OCI-LY1 (cell line): ENCODE results near the gene TMEM9.

Experiments used
- H2AFZ ChIP-seq: fragments of 200-600 bp; sonication (generic), shearing (Covaris generic); 2 replicates; pipeline ENCODE4 v1.6.0; 2014; ENCODE audit warnings: antibody characterized with exemption, mild to moderate bottlenecking, low read length
- H3F3A ChIP-seq: fragments of 200-600 bp; sonication (generic), shearing (Covaris generic); 2 replicates; pipeline ENCODE4 v1.6.0; 2014; ENCODE audit warnings: mild to moderate bottlenecking, antibody characterized with exemption, low read length, moderate library complexity; ENCODE audit not compliant: insufficient read depth
- H3K27ac ChIP-seq: fragments of 200-600 bp; sonication (generic); 2 replicates; pipeline ENCODE4 v1.5.1; 2014; ENCODE audit warnings: low read length, mixed run types, mild to moderate bottlenecking, low read depth; ENCODE audit not compliant: poor library complexity, severe bottlenecking
- H3K27me3 ChIP-seq: fragments of 200-600 bp; sonication (generic); 2 replicates; pipeline ENCODE4 v1.6.0; 2014; ENCODE audit warnings: antibody characterized with exemption, mild to moderate bottlenecking, low read length, moderate library complexity; ENCODE audit not compliant: insufficient read depth
- H3K36me3 ChIP-seq: fragments of 200-600 bp; sonication (generic); 2 replicates; pipeline ENCODE4 v1.6.1; 2014; ENCODE audit warnings: mild to moderate bottlenecking, antibody characterized with exemption, low read length, moderate library complexity, mixed read lengths; ENCODE audit not compliant: insufficient read depth
- H3K4me1 ChIP-seq: fragments of 200-600 bp; sonication (generic); 2 replicates; pipeline ENCODE4 v1.5.1; 2014; ENCODE audit warnings: mild to moderate bottlenecking, low read length, moderate library complexity; ENCODE audit not compliant: insufficient read depth, severe bottlenecking
- H3K4me2 ChIP-seq: fragments of 200-600 bp; sonication (generic), shearing (Covaris generic); 2 replicates; pipeline ENCODE4 v1.6.1; 2014; ENCODE audit warnings: low read length
- H3K4me3 ChIP-seq: fragments of 200-600 bp; sonication (generic); 2 replicates; pipeline ENCODE4 v1.5.1; 2014; ENCODE audit warnings: low read length, low read depth, mild to moderate bottlenecking, mixed read lengths; ENCODE audit not compliant: poor library complexity, severe bottlenecking
- H3K79me2 ChIP-seq: fragments of 200-600 bp; shearing (Covaris generic); 2 replicates; pipeline ENCODE4 v1.6.1; 2016; ENCODE audit warnings: mixed run types, low read length, mixed read lengths; ENCODE audit not compliant: insufficient read depth
- H3K9ac ChIP-seq: fragments of 200-600 bp; sonication (generic), shearing (Covaris generic); 2 replicates; pipeline ENCODE4 v1.6.1; 2014; ENCODE audit warnings: mild to moderate bottlenecking, low read length, mixed read lengths
- H3K9me2 ChIP-seq: fragments of 200-600 bp; sonication (generic), shearing (Covaris generic); 2 replicates; pipeline ENCODE4 v1.6.1; 2014; ENCODE audit warnings: low read depth, mild to moderate bottlenecking, low read length, mixed read lengths
- H3K9me3 ChIP-seq: fragments of 200-600 bp; shearing (Covaris generic); 2 replicates; pipeline ENCODE4 v1.6.1; 2014; ENCODE audit warnings: low read length, mixed read lengths
- H4K20me1 ChIP-seq: fragments of 200-600 bp; sonication (generic), shearing (Covaris generic); 2 replicates; pipeline ENCODE4 v1.6.0; 2016; ENCODE audit warnings: mild to moderate bottlenecking, low read length; ENCODE audit not compliant: insufficient read depth
- CTCF ChIP-seq: fragments of 200-600 bp; sonication (generic), shearing (Covaris generic); IDR thresholded peaks from 2 replicates; pipeline ENCODE4 v1.5.1; 2017; ENCODE audit warnings: mild to moderate bottlenecking, antibody characterized with exemption, low read length, moderate library complexity, mixed read lengths
- EZH2 ChIP-seq: fragments of 200-600 bp; sonication (generic), shearing (Covaris generic); IDR thresholded peaks from 2 replicates; pipeline ENCODE4 v1.8.0; 2017; ENCODE audit warnings: borderline replicate concordance, mixed run types, mild to moderate bottlenecking, antibody characterized with exemption, low read length, moderate library complexity, mixed read lengths

The TMEM9 gene

GRCh38 chr1:201100169-201100930 is 53.9 kb downstream of the TMEM9 start:
- H2AFZ ChIP-seq, result no peak overlapping the region
- H3K4me2 ChIP-seq, result no peak overlapping the region
- no peaks in the 10 kb centered on the region for H3F3A ChIP-seq
- TF ChIP-seq EZH2, result no peak
- TF ChIP-seq CTCF, result no peak
- no peaks in the 10 kb centered on the region for H3K79me2 ChIP-seq
- H3K9ac ChIP-seq, result no peak overlapping the region
- H3K4me3 ChIP-seq, result no peak overlapping the region
- no peak overlapping the region for H3K27ac ChIP-seq
- H4K20me1 ChIP-seq, result no peaks in the 10 kb centered on the region
- no peaks in the 10 kb centered on the region for H3K9me2 ChIP-seq
- H3K36me3 ChIP-seq, result no peaks in the 10 kb centered on the region
- H3K4me1 ChIP-seq, result no peaks in the 10 kb centered on the region
- no peaks in the 10 kb centered on the region for H3K9me3 ChIP-seq
- 0 out of 2 replicates have a peak, but pooled peaks cover 5% of the 10 kb centered on the region for H3K27me3 ChIP-seq

GRCh38 chr1:201098992-201099677 is 55.1 kb downstream of the TMEM9 start:
- Histone ChIP-seq H3K79me2 (no peaks in the 10 kb centered on the region), H3K9me3 (no peaks in the 10 kb centered on the region), H3K36me3 (no peaks in the 10 kb centered on the region), H3K9ac (no peak overlapping the region), H3K9me2 (no peaks in the 10 kb centered on the region), H3K4me2 (no peak overlapping the region), H4K20me1 (no peaks in the 10 kb centered on the region), H3F3A (no peaks in the 10 kb centered on the region), H3K4me1 (no peaks in the 10 kb centered on the region), H3K27ac (no peak overlapping the region), H3K4me3 (no peak overlapping the region), H2AFZ (no peak overlapping the region), H3K27me3 (0 out of 2 replicates have a peak, but pooled peaks cover 5% of the 10 kb centered on the region)
- no peak for TF ChIP-seq CTCF
- TF ChIP-seq EZH2, result no peak

GRCh38 chr1:201096977-201097856 is 57.1 kb downstream of the TMEM9 start:
- H4K20me1 ChIP-seq, result no peaks in the 10 kb centered on the region
- no peaks in the 10 kb centered on the region for H3K4me1 ChIP-seq
- H3K36me3 ChIP-seq, result no peaks in the 10 kb centered on the region
- peaks cover 9% of the 10 kb centered on the region; the same call in 1 of the 2 replicates for H3K27me3 ChIP-seq
- H3K4me2 ChIP-seq, result no peak overlapping the region
- no peaks in the 10 kb centered on the region for H3K9me2 ChIP-seq
- H3K4me3 ChIP-seq, result no peak overlapping the region
- H3K9ac ChIP-seq, result no peak overlapping the region
- no peak overlapping the region for H2AFZ ChIP-seq
- no peaks in the 10 kb centered on the region for H3K9me3 ChIP-seq
- no peaks in the 10 kb centered on the region for H3K79me2 ChIP-seq
- TF ChIP-seq EZH2, result no peak
- TF ChIP-seq CTCF, result no peak
- no peaks in the 10 kb centered on the region for H3F3A ChIP-seq
- no peak overlapping the region for H3K27ac ChIP-seq
